ENCODE data around the gene TNFRSF21.
"Not testable (repeated sequence)": the region's sequence is repeated elsewhere in the genome, so short reads cannot be mapped to it uniquely, and the experiment has no call there.

TNFRSF21 gene, protein sequence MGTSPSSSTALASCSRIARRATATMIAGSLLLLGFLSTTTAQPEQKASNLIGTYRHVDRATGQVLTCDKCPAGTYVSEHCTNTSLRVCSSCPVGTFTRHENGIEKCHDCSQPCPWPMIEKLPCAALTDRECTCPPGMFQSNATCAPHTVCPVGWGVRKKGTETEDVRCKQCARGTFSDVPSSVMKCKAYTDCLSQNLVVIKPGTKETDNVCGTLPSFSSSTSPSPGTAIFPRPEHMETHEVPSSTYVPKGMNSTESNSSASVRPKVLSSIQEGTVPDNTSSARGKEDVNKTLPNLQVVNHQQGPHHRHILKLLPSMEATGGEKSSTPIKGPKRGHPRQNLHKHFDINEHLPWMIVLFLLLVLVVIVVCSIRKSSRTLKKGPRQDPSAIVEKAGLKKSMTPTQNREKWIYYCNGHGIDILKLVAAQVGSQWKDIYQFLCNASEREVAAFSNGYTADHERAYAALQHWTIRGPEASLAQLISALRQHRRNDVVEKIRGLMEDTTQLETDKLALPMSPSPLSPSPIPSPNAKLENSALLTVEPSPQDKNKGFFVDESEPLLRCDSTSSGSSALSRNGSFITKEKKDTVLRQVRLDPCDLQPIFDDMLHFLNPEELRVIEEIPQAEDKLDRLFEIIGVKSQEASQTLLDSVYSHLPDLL

DNA sequence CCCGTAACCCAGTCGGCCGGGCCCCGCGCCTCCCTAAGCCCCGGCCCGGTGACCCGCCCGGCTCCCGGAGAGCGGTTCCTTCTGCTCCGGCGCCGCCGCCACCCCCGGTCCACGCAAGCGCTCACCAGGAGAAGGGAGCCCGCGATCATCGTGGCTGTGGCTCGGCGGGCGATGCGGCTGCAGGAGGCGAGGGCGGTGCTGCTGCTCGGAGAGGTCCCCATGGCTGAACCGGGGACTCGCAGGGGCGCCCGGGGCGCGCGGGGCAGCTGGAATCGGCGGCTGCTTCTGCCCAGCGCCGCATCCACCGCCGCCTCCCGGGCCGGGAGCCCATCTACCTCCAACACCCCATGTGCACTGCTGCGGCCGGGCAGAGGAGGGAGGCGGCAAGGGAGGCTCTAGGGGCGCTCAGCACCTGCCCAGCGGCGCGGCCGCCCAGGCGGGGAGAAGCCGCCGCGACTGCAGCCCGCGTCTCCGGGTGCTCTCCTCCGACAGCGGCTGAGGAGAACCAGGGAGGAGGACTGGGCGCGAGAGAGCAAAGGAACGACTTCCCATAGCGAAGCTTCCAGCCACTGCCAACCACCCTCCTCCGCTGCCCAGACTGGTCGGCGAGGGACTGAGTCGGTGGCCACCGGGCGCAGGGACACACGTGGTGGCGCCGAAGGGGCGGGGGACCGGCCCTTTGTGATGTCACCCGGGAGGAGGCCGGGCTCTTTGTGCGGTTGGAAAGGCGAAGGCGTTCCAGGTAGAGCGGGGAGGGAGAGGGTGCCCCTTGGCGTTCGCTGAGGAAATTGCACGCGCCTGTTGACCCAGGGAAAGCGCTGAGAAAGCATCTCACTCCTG lies at the start of gene TNFRSF21:
Gene TNFRSF21 (minus strand): TSS at position 615 of the 840 bp plus-strand sequence. CDS start 394 bp downstream, at position 221.
- DNase-seq, result peak; percentile 96

- no peak for DNase-seq
Observed at GRCh38 chr6:47358440-47359225, 48.9 kb upstream of the TNFRSF21 start.

- DNase-seq, result no peak
Observed at GRCh38 chr6:47357827-47358226, 48.1 kb upstream of the TNFRSF21 start.

- no peak for DNase-seq
Observed at GRCh38 chr6:47355496-47355895, 45.8 kb upstream of the TNFRSF21 start.

GRCh38 chr6:47353871-47354270 lies 44.2 kb upstream of the TNFRSF21 start:
- no peak for DNase-seq

GRCh38 chr6:47352966-47353365 lies 43.3 kb upstream of the TNFRSF21 start:
- no peak for DNase-seq

- peak; percentile 40 for DNase-seq
Observed at GRCh38 chr6:47352194-47352920, 42.7 kb upstream of the TNFRSF21 start.

DNA sequence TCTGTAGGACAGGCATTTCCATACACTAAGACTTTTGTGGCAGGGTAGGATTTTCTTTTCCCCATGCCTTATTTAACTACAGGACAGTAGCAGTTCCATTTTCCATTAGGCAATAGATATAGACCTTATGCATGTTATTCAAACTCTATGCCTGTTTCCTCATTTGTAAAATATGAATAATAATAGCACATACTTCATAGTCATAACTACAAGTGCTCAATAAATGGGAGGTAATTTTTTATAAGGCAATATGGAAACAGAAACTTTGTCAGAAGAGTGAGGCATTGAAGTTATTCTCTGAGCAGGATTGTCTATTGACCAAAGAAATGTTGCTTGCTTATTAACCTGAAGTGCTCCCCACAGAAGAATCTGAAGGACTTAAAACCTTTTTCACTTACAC lies 41.9 kb upstream of the TNFRSF21 start:
- no peak for DNase-seq

DNA sequence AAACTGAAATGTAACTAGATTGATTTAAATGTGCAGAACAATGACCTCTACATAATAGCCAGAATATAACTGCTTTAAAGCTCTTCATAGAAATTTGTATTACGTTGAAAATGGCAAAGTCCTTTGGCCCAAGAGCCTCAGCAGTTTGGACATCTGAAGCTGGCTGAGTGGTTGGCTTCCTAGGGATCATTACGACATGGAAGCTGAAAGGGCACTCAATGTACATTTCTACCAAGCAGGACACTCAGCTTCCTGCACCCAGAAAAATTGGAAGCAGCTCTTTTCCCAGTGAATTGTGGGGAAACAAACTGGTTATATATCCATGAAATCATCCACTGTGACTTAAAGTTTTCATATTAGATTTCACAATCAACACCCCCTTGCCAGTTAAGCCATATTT lies 40.2 kb upstream of the TNFRSF21 start:
- no peak for DNase-seq

GRCh38 chr6:47348316-47348863 lies 38.7 kb upstream of the TNFRSF21 start:
- no peak for DNase-seq

DNA sequence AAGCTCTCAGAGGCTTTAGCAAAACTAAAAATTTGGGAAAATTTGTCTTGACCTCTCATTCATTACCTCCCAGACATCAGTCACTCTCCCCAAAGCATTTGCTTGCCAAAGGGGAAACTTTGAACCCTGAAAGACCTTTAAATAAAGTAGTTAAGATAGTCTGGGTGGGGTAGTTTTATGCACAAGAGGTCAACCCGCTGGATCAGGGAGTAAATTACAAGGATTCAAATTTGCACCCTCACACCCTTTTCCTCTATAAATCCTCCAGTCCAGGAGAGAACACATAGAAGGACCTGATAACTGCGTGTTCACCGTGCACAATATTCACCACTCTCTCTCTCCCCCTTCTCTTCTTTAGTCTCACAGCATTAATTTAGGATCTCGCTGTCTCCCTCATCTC lies 36.1 kb upstream of the TNFRSF21 start:
- no peak for DNase-seq

- no peak for DNase-seq
Observed at GRCh38 chr6:47344022-47344421, 34.3 kb upstream of the TNFRSF21 start.

DNA sequence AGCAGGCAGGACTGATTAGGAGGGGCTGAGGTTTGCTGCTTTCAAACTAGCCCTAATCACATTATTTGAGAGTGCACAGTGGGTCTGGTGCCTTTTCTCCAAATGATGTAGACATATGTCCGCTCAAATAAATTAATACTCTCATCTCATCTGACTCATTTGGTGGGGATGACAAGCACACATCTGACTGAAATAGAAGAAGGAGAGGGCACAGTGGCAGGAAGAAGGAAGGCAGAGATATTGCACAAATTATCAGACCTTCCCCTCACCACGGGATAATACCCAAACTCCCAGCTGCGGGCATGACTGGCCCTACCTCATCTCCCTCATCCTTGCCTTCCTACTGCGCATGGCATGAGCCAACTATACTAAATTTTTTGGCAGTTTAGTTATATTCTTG lies 33.9 kb upstream of the TNFRSF21 start:
- DNase-seq, result peak; percentile 25

GRCh38 chr6:47342824-47343223 lies 33.1 kb upstream of the TNFRSF21 start:
- DNase-seq, result peak; percentile 38

GRCh38 chr6:47337519-47337918 lies 27.8 kb upstream of the TNFRSF21 start:
- DNase-seq, result no peak

DNA sequence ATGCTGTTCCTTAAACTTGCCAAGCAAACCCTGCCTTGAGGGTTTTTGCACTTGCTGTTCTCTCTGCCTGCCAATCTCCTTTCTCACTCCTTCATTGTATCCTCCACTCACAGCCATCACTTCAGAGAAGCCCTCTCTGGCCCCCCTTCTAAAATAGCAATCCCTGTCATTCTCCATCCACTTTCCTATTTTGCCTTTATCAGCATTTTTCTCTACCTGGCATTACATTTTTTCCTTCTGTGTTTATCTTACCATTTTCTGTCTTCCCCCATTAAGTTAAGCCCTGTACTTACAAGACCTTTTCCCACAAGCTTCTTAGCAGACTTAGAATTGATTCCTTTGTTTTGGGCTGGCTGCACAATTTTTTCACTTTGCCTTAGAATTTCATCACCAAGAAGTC lies 26.6 kb upstream of the TNFRSF21 start:
- DNase-seq, result no peak

GRCh38 chr6:47335466-47335865 lies 25.8 kb upstream of the TNFRSF21 start:
- DNase-seq, result no peak

GRCh38 chr6:47334334-47334733 lies 24.6 kb upstream of the TNFRSF21 start:
- DNase-seq, result no peak

DNA sequence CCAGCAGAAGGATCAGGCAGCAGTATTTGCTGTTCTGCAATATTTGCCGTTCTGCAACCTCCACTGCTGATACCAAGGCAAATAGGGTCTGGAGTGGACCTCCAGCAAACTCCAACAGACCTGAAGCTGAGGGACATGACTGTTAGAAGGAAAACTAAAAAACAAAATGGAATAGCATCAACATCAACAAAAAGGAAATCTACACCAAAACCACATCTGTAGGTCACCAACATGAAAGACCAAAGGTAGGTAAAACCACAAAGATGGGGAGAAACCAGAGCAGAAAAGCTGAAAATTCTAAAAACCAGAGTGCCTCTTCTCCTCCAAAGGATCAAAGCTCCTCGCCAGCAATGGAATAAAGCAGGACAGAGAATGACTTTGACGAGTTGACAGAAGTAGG lies 18.9 kb upstream of the TNFRSF21 start:
- DNase-seq, result not testable (repeated sequence)

DNA sequence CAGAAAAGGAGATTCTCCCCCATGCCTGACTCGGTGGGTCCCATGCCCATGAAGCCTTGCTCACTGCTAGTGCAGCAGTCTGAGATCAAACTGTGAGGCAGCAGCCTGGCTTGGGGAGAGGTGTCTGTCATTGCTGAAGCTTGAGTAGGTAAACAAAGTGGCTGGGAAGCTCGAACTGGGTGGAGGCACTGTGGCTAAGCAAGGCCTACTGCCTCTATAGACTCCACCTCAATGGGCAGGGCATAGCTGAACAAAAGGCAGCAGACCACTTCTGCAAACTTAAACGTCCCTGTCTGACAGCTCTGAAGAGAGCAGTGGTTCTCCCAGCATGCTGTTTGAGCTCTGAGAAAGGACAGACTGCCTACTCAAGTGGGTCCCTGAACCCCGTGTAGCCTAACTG lies 18.4 kb upstream of the TNFRSF21 start:
- DNase-seq, result not testable (repeated sequence)

GRCh38 chr6:47323887-47324286 lies 14.2 kb upstream of the TNFRSF21 start:
- DNase-seq, result no peak

- no peak for DNase-seq
Observed at GRCh38 chr6:47323321-47323720, 13.6 kb upstream of the TNFRSF21 start.
